Fibroblast of upper back skin (primary cell): ENCODE data around the gene MCOLN3.
"Not testable (repeated sequence)": the region's sequence is repeated elsewhere in the genome, so short reads cannot be mapped to it uniquely, and the experiment has no call there.

ENCODE experiments used
- DNase-seq: peaks from one replicate; pipeline ENCODE4 v3.0.0-alpha.2; 2013

Gene MCOLN3

GRCh38 chr1:84988588-84988987 is 59.7 kb downstream of the MCOLN3 start:
- no peak for DNase-seq

GRCh38 chr1:84986561-84986960 is 61.7 kb downstream of the MCOLN3 start:
- not testable (repeated sequence) for DNase-seq

GRCh38 chr1:84985365-84985764 is 62.9 kb downstream of the MCOLN3 start:
- no peak for DNase-seq

GRCh38 chr1:84982395-84982794 is 65.9 kb downstream of the MCOLN3 start:
- DNase-seq = no peak

- no peak for DNase-seq
Measured at GRCh38 chr1:84975035-84975434, 73.3 kb downstream of the MCOLN3 start.

GRCh38 chr1:84973498-84974334 is 74.6 kb downstream of the MCOLN3 start:
- DNase-seq = peak; percentile 6

GRCh38 chr1:84972377-84972987 is 75.8 kb downstream of the MCOLN3 start:
- no peak for DNase-seq

GRCh38 chr1:84971957-84972356 is 76.3 kb downstream of the MCOLN3 start:
- DNase-seq = no peak

GRCh38 chr1:84969489-84970250 is 78.6 kb downstream of the MCOLN3 start:
- DNase-seq = no peak

- no peak for DNase-seq
Measured at GRCh38 chr1:84968865-84969264, 79.4 kb downstream of the MCOLN3 start.

GRCh38 chr1:84968101-84968500 is 80.2 kb downstream of the MCOLN3 start:
- no peak for DNase-seq
